DOHH2 (cell line): ENCODE measurements around the gene SSC5D.

Source experiments
- CTCF ChIP-seq: fragments of 200-600 bp; sonication (generic); IDR thresholded peaks from one replicate; pipeline ENCODE4 v1.5.1; 2014; ENCODE audit warnings: antibody characterized with exemption, mild to moderate bottlenecking, low read depth, low read length; ENCODE audit not compliant: poor library complexity, severe bottlenecking
- EZH2phosphoT487 ChIP-seq: fragments of 200-600 bp; sonication (generic); IDR thresholded peaks from 2 replicates; pipeline ENCODE4 v1.6.1; 2017; ENCODE audit warnings: borderline replicate concordance, mild to moderate bottlenecking, antibody characterized with exemption, low read length, moderate library complexity, mixed read lengths

- TF ChIP-seq CTCF (peak; percentile 84), EZH2phosphoT487 (no peak)
Observed at GRCh38 chr19:55454787-55455243, 33.4 kb upstream of the SSC5D start.
